Lung (tissue), 12 donors: ENCODE results near the gene USP47. TPM values are rescaled to one million over a fixed set of nuclear protein-coding genes. Genes with fewer than 3 reads are reported as not detected.

Source experiments
- ATAC-seq: fragments of 200-7000 bp; cut with Tn5 transposase; one replicate; pipeline ENCODE4 v1.9.1; 2020; ENCODE audit warnings: moderate number of reproducible peaks; ENCODE audit not compliant: insufficient read depth, low FRiP score
- DNase-seq, 3 donors: peaks; one replicate each; pipeline ENCODE4 v3.0.0-alpha.2; 2013 to 2017
- H3K27ac ChIP-seq, 2 donors: one replicate each; pipeline ENCODE4 v1.5.1; 2013; ENCODE audit warnings: mild to moderate bottlenecking in 2 of 2, moderate library complexity in 2 of 2, control low read depth in 1 of 2, inconsistent platforms in 1 of 2, low read depth in 1 of 2, low read length in 1 of 2
- H3K27me3 ChIP-seq, 3 donors: one replicate each; pipeline ENCODE4 v1.5.1; 2013; ENCODE audit warnings: low read length in 2 of 3; ENCODE audit not compliant: control insufficient read depth in 3 of 3, insufficient read depth in 3 of 3
- H3K36me3 ChIP-seq, 4 donors: one replicate each; pipeline ENCODE4 v1.5.1; 2013; ENCODE audit warnings: low read length in 4 of 4, mild to moderate bottlenecking in 1 of 4, moderate library complexity in 1 of 4; ENCODE audit not compliant: control insufficient read depth in 4 of 4, insufficient read depth in 4 of 4
- H3K4me1 ChIP-seq, 5 donors: one replicate each; pipeline ENCODE4 v1.5.1; 2013; ENCODE audit warnings: low read length in 5 of 5, mild to moderate bottlenecking in 2 of 5, moderate library complexity in 1 of 5; ENCODE audit not compliant: control insufficient read depth in 5 of 5, insufficient read depth in 5 of 5
- H3K4me3 ChIP-seq: one replicate; pipeline ENCODE4 v1.5.1; 2013; ENCODE audit warnings: mild to moderate bottlenecking, control low read depth, moderate library complexity
- H3K9ac ChIP-seq, 2 donors: one replicate each; pipeline ENCODE4 v1.5.1; 2013; ENCODE audit warnings: low read length in 2 of 2, control low read depth in 1 of 2; ENCODE audit not compliant: insufficient read depth in 1 of 2
- H3K9me3 ChIP-seq, 4 donors: one replicate each; pipeline ENCODE4 v1.5.1; 2013; ENCODE audit warnings: low read length in 3 of 4, mild to moderate bottlenecking in 1 of 4, moderate library complexity in 1 of 4; ENCODE audit not compliant: control insufficient read depth in 4 of 4, insufficient read depth in 3 of 4
- CTCF ChIP-seq: IDR thresholded peaks from 2 replicates; pipeline ENCODE4 v1.5.1; 2012; ENCODE audit warnings: mild to moderate bottlenecking; ENCODE audit errors: control extremely low read depth, extremely low read depth
- WGBS, 2 donors: extraction: QIAGEN DNeasy Blood & Tissue Kit; methylation state at CpG; one replicate each; pipeline ENCODE4 v1.1.7; 2013; 5-methylcytosine and 5-hydroxymethylcytosine counted together
- polyA plus RNA-seq, 2 donors: library from polyadenylated mRNA; stranded (reverse); fragments of 200-250 nt; gene quantifications; one replicate each; pipeline ENCODE4 v1.2.1, GENCODE V29; 2013
- total RNA-seq, 2 donors: library from RNA; depleted of rRNA in 1 of 2; stranded (reverse); fragments of >200 nt in 1 of 2; gene quantifications; one replicate each; pipeline ENCODE4 v1.2.1, GENCODE V29; 2014 to 2021
- donor health status: control.
- donor health status: control.
- donor health status: Bipolar disorder and iron deficiency.
- donor health status: healthy.
- donor health status: DM: yes; HTN: yes; CAD: no.

USP47 gene
- total and polyA plus RNA-seq, 4 donors: 20.4 to 183 (median 31.9) TPM

- H3K27me3 ChIP-seq: no peaks in the 10 kb centered on the region
- H3K27ac ChIP-seq: peak overlapping the region; percentile 98 to 99
- H3K9me3 ChIP-seq: no peaks in the 10 kb centered on the region
- H3K36me3 ChIP-seq: peaks cover 0 to 4% (median 0%) of the 10 kb centered on the region in 4 donors
- 0% methylated on average over 18 of the region's 18 CpGs for WGBS, 2 donors
- ATAC-seq: peak; percentile 56
- peak; percentile 79 to 93 (median 92) for DNase-seq
- no peak for TF ChIP-seq CTCF
- peak overlapping the region; percentile 76 for H3K4me3 ChIP-seq
- H3K9ac ChIP-seq: peak overlapping the region; percentile 96 to 100
- H3K4me1 ChIP-seq: peaks cover 0 to 44% (median 15%) of the 10 kb centered on the region in 5 donors
Measured at GRCh38 chr11:11842421-11843008, 743 bp downstream of the USP47 start.

GRCh38 chr11:11843211-11843621 lies 1.4 kb downstream of the USP47 start:
- peak overlapping the region in 1 of 2 donors; percentile 99 for H3K27ac ChIP-seq
- DNase-seq (peak in 2 of 3 donors; percentile 65 to 76), ATAC-seq (no peak)
- H3K4me1 ChIP-seq: peaks cover 0 to 47% (median 15%) of the 10 kb centered on the region in 5 donors
- H3K9ac ChIP-seq: peak overlapping the region; percentile 96 to 100
- H3K4me3 ChIP-seq: no peak overlapping the region
- H3K9me3 ChIP-seq: no peaks in the 10 kb centered on the region
- H3K36me3 ChIP-seq: peaks cover 0 to 4% (median 0%) of the 10 kb centered on the region in 4 donors
- H3K27me3 ChIP-seq: no peaks in the 10 kb centered on the region
- 1 to 2% methylated on average over 3 of the region's 3 CpGs for WGBS, 2 donors
- TF ChIP-seq CTCF: no peak

GRCh38 chr11:11843642-11844041 lies 1.9 kb downstream of the USP47 start:
- Histone ChIP-seq H3K27me3 (no peaks in the 10 kb centered on the region), H3K4me1 (peaks cover 0 to 47% (median 15%) of the 10 kb centered on the region in 5 donors), H3K9me3 (no peaks in the 10 kb centered on the region), H3K9ac (peak overlapping the region; percentile 96 to 100), H3K4me3 (no peak overlapping the region), H3K27ac (peak overlapping the region in 1 of 2 donors; percentile 99), H3K36me3 (peaks cover 0 to 4% (median 0%) of the 10 kb centered on the region in 4 donors)
- TF ChIP-seq CTCF: no peak
- ATAC-seq (no peak), DNase-seq (peak in 1 of 3 donors; percentile 20)
- 3 to 5% methylated on average over 2 of the region's 2 CpGs for WGBS, 2 donors
